ENCODE results near the gene KCNQ1. TPM values are rescaled to one million over a fixed set of nuclear protein-coding genes. Genes with fewer than 3 reads are reported as not detected.

KCNQ1 gene
- total and polyA plus RNA-seq, 2 donors (not counting 1 experiment from before 2014, with no cell fraction given), result not detected

GRCh38 chr11:2769409-2770095, 324.7 kb downstream of the KCNQ1 start:
- Histone ChIP-seq H4K20me1 (ENCODE audit: control insufficient read depth, extremely low read depth, insufficient read depth, low read length) (no peaks in the 10 kb centered on the region), H3K27ac (ENCODE audit: insufficient read depth, low read length) (no peak overlapping the region), H3K9ac (ENCODE audit: insufficient read depth, low read length) (no peak overlapping the region), H3K4me2 (ENCODE audit: extremely low read depth, insufficient read depth, low read length) (no peak overlapping the region), H3K36me3 (ENCODE audit: control insufficient read depth, insufficient read depth, low read length) (no peaks in the 10 kb centered on the region), H3K4me1 (ENCODE audit: control insufficient read depth, extremely low read depth, insufficient read depth, low read length) (peaks cover 7% of the 10 kb centered on the region), H3K4me3 (replicated peaks in 1 of 4; ENCODE audit: control extremely low read depth in 1 of 4, insufficient read depth in 1 of 4, low read depth in 3 of 4, low read length in 4 of 4) (no peak overlapping the region), H3K79me2 (ENCODE audit: control insufficient read depth, insufficient read depth, low read length) (no peaks in the 10 kb centered on the region), H3K27me3 (ENCODE audit: control insufficient read depth, insufficient read depth, low read length) (peaks cover 3% of the 10 kb centered on the region), H2AFZ (ENCODE audit: low read length) (no peak overlapping the region), H3K9me3 (ENCODE audit: control insufficient read depth, insufficient read depth, low read depth, low read length) (no peaks in the 10 kb centered on the region)
- no peak for DNase-seq (ENCODE audit: low read depth in 2 of 2)
- no peak for TF ChIP-seq CTCF (conservative IDR thresholded peaks at IDR 0.05 in 1 of 2, IDR thresholded peaks at IDR 0.05 in 1 of 2; ENCODE audit: low read depth in 1 of 2, low read length in 2 of 2)
- TF ChIP-seq EZH2 (IDR thresholded peaks at IDR 0.05; ENCODE audit: low read length, missing control alignments), result no peak

DNA sequence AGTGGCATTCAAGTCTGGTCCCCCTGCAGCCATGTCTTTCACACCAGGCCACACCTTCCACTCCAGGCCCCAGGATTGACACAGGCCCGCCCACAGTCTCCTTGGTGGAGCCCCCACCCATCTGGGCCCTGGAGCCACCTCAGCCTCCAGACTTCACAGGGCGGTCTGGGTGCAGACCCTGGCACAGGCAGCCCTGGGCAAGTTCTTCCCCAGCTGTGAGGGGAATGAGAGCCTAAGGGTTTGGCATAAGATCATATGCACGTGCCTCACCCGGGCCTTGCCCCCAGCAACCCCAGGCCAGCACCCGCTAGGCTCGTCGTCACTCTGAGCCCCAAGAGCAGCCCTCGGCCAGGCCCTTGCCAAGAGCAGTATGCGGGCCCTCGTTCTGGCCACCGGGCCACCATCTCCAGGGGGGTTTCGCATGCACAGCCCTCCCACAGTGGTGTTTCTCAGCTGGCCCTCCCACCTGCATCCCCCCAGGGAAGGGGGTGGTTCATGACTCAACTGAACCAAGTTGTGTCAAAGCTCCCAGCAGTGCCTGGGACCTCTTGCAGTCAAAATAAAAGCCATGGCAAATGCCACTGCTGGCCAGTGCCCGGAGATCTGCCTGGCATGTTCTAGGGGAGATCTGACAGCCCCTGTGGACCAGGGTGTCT, 325.4 kb downstream of the KCNQ1 start:
- Histone ChIP-seq H3K4me2 (ENCODE audit: extremely low read depth, insufficient read depth, low read length) (no peak overlapping the region), H2AFZ (ENCODE audit: low read length) (no peak overlapping the region), H3K4me1 (ENCODE audit: control insufficient read depth, extremely low read depth, insufficient read depth, low read length) (peaks cover 7% of the 10 kb centered on the region), H3K36me3 (ENCODE audit: control insufficient read depth, insufficient read depth, low read length) (no peaks in the 10 kb centered on the region), H3K4me3 (replicated peaks in 1 of 4; ENCODE audit: control extremely low read depth in 1 of 4, insufficient read depth in 1 of 4, low read depth in 3 of 4, low read length in 4 of 4) (no peak overlapping the region), H3K9me3 (ENCODE audit: control insufficient read depth, insufficient read depth, low read depth, low read length) (no peaks in the 10 kb centered on the region), H3K27me3 (ENCODE audit: control insufficient read depth, insufficient read depth, low read length) (peaks cover 3% of the 10 kb centered on the region), H4K20me1 (ENCODE audit: control insufficient read depth, extremely low read depth, insufficient read depth, low read length) (no peaks in the 10 kb centered on the region), H3K27ac (ENCODE audit: insufficient read depth, low read length) (no peak overlapping the region), H3K79me2 (ENCODE audit: control insufficient read depth, insufficient read depth, low read length) (no peaks in the 10 kb centered on the region), H3K9ac (ENCODE audit: insufficient read depth, low read length) (no peak overlapping the region)
- TF ChIP-seq CTCF (conservative IDR thresholded peaks at IDR 0.05 in 1 of 2, IDR thresholded peaks at IDR 0.05 in 1 of 2; ENCODE audit: low read depth in 1 of 2, low read length in 2 of 2), result no peak
- no peak for TF ChIP-seq EZH2 (IDR thresholded peaks at IDR 0.05; ENCODE audit: low read length, missing control alignments)
- no peak for DNase-seq (ENCODE audit: low read depth in 2 of 2)

DNA sequence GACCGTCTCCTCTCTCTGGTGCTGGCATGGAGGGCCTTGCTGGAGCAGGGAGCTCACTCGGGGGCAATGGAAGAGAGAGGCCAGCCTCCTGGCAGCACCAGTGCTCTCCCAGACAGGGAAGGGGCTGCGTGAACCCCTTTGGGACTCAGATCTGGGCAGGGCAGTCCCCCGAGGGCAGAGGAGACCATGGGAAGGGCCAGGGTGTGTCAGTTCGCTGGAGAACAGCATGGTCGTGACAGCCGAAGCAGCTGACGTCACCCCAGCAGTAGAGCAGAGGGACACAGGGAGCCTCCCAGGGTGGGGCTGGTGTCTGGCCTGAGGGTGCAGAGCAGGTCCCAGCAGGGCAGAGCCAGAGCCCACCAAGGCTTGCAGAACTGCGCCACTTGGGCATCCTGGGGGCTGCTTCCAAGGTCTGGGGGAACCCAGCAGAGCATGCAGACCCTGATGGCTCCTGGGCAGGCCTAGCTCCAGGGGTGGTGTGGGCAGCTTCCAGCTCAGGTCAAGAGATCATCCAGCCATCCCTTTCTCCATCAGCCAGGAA, 326.0 kb downstream of the KCNQ1 start:
- no peak for DNase-seq (ENCODE audit: low read depth in 2 of 2)
- peaks cover 7% of the 10 kb centered on the region for H3K4me1 ChIP-seq (ENCODE audit: control insufficient read depth, extremely low read depth, insufficient read depth, low read length)
- no peak overlapping the region for H2AFZ ChIP-seq (ENCODE audit: low read length)
- H3K36me3 ChIP-seq (ENCODE audit: control insufficient read depth, insufficient read depth, low read length), result no peaks in the 10 kb centered on the region
- no peak overlapping the region for H3K4me3 ChIP-seq (replicated peaks in 1 of 4; ENCODE audit: control extremely low read depth in 1 of 4, insufficient read depth in 1 of 4, low read depth in 3 of 4, low read length in 4 of 4)
- TF ChIP-seq CTCF (conservative IDR thresholded peaks at IDR 0.05 in 1 of 2, IDR thresholded peaks at IDR 0.05 in 1 of 2; ENCODE audit: low read depth in 1 of 2, low read length in 2 of 2), result no peak
- no peak for TF ChIP-seq EZH2 (IDR thresholded peaks at IDR 0.05; ENCODE audit: low read length, missing control alignments)
- H3K9ac ChIP-seq (ENCODE audit: insufficient read depth, low read length), result no peak overlapping the region
- no peaks in the 10 kb centered on the region for H3K9me3 ChIP-seq (ENCODE audit: control insufficient read depth, insufficient read depth, low read depth, low read length)
- H3K4me2 ChIP-seq (ENCODE audit: extremely low read depth, insufficient read depth, low read length), result no peak overlapping the region
- H3K27ac ChIP-seq (ENCODE audit: insufficient read depth, low read length), result no peak overlapping the region
- no peaks in the 10 kb centered on the region for H4K20me1 ChIP-seq (ENCODE audit: control insufficient read depth, extremely low read depth, insufficient read depth, low read length)
- H3K79me2 ChIP-seq (ENCODE audit: control insufficient read depth, insufficient read depth, low read length), result no peaks in the 10 kb centered on the region
- H3K27me3 ChIP-seq (ENCODE audit: control insufficient read depth, insufficient read depth, low read length), result peaks cover 3% of the 10 kb centered on the region

All from fibroblast of lung (primary cell).